GM23248 (cell line): ENCODE results near the gene PDE4B.

Experiments used
- EZH2 ChIP-seq: fragments of 200-600 bp; sonication (generic); IDR thresholded peaks from 2 replicates; pipeline ENCODE4 v1.6.1; 2018; ENCODE audit warnings: antibody characterized with exemption, mild to moderate bottlenecking; ENCODE audit not compliant: insufficient read depth, poor library complexity, severe bottlenecking
- EZH2phosphoT487 ChIP-seq: fragments of 200-600 bp; sonication (generic); IDR thresholded peaks from 2 replicates; pipeline ENCODE4 v1.6.1; 2018; ENCODE audit warnings: antibody characterized with exemption, moderate library complexity, mild to moderate bottlenecking, low read depth; ENCODE audit not compliant: insufficient read depth

DNA sequence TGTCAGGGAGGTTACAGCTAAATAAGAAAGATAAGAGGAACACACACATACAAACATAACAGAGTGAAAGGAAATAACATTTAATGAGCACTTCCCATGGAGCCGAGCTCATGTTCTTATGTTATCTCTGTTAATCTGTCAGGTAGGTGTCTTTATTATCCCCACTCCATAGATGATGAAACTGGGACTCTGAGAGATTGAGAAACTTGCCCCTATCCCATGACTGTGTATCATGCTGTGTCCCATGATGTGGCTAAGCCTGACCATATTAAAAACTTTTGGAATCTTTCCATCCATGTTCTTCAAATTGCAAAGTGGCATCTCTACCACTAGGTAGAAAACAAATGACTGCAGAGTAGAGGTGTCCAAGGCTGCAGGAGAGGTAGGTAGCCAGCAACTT lies 456.1 kb downstream of the PDE4B start:
- TF ChIP-seq EZH2 (no peak), EZH2phosphoT487 (no peak)
